Neural cell (in vitro differentiated cells): ENCODE measurements around the gene L3MBTL4.

Experiments used
- CTCF ChIP-seq: fragments of 450-650 bp; IDR thresholded peaks from 2 replicates; pipeline ENCODE4 v1.5.1; 2014; ENCODE audit warnings: antibody characterized with exemption, mild to moderate bottlenecking, moderate library complexity; ENCODE audit not compliant: poor library complexity, severe bottlenecking
- EP300 ChIP-seq: fragments of 450-650 bp; conservative IDR thresholded peaks from 2 replicates; pipeline ENCODE4 v1.6.1; 2014; ENCODE audit warnings: antibody characterized with exemption, mild to moderate bottlenecking, moderate library complexity; ENCODE audit not compliant: poor library complexity, severe bottlenecking
- EZH2 ChIP-seq: fragments of 200-600, 300-800 bp; shearing (Covaris generic), sonication (generic); IDR thresholded peaks from 2 replicates; pipeline ENCODE4 v1.6.1; 2014; ENCODE audit warnings: antibody characterized with exemption, low read length, borderline replicate concordance, mild to moderate bottlenecking; ENCODE audit not compliant: insufficient read depth, poor library complexity, severe bottlenecking
- POLR2AphosphoS5 ChIP-seq: IDR thresholded peaks from 2 replicates; pipeline ENCODE4 v1.6.1; 2012
- RAD21 ChIP-seq: fragments of 450-650 bp; conservative IDR thresholded peaks from 2 replicates; pipeline ENCODE4 v1.6.1; 2014; ENCODE audit warnings: antibody characterized with exemption, mild to moderate bottlenecking, moderate library complexity
- SMC3 ChIP-seq: fragments of 450-650 bp; conservative IDR thresholded peaks from 2 replicates; pipeline ENCODE4 v1.6.1; 2014; ENCODE audit warnings: antibody characterized with exemption, mild to moderate bottlenecking, moderate library complexity; ENCODE audit not compliant: poor library complexity
- TAF1 ChIP-seq: IDR thresholded peaks from 2 replicates; pipeline ENCODE4 v1.6.1; 2012; ENCODE audit warnings: low read depth

- no peak for TF ChIP-seq CTCF
- no peak for TF ChIP-seq POLR2AphosphoS5
- no peak for TF ChIP-seq EP300
- no peak for TF ChIP-seq EZH2
- no peak for TF ChIP-seq TAF1
- no peak for TF ChIP-seq RAD21
- TF ChIP-seq SMC3 = no peak
These were observed 455.9 kb downstream of the L3MBTL4 start for GRCh38 chr18:5958822-5959221.
